Progenitor cell of endocrine pancreas (in vitro differentiated cells): ENCODE data around the gene ANO7. TPM values are rescaled to one million over a fixed set of nuclear protein-coding genes. Genes with fewer than 3 reads are reported as not detected.

Experiments
- DNase-seq: peaks from one replicate; pipeline ENCODE4 v3.0.0; 2021; ENCODE audit warnings: low spot score; ENCODE audit not compliant: unreplicated experiment
- H3K27ac Mint-ChIP-seq: 2 replicates; pipeline ENCODE4 v1.8.0; 2021; ENCODE audit warnings: mild to moderate bottlenecking, moderate library complexity, mixed read lengths
- H3K27me3 Mint-ChIP-seq: 2 replicates; pipeline ENCODE4 v1.8.0; 2021; ENCODE audit warnings: mixed read lengths
- H3K36me3 Mint-ChIP-seq: 2 replicates; pipeline ENCODE4 v1.8.0; 2022; ENCODE audit warnings: mixed read lengths; ENCODE audit not compliant: insufficient read depth
- H3K4me1 Mint-ChIP-seq: 2 replicates; pipeline ENCODE4 v1.8.0; 2021; ENCODE audit warnings: low read depth, mixed read lengths
- H3K4me3 Mint-ChIP-seq: 2 replicates; pipeline ENCODE4 v1.8.0; 2021; ENCODE audit warnings: low read depth, mild to moderate bottlenecking, moderate library complexity, mixed read lengths
- H3K9me3 Mint-ChIP-seq: 2 replicates; pipeline ENCODE4 v1.8.0; 2021; ENCODE audit warnings: low read depth, mixed read lengths
- total RNA-seq: library from RNA; stranded (reverse); gene quantifications from 2 replicates; pipeline ENCODE4 v1.2.1, GENCODE V29; 2021
- TF ChIP-seq, protein P1 (sequence below): fragments of 200-600 bp; sonication (generic); IDR thresholded peaks from one replicate; pipeline ENCODE4 v1.5.0; 2021; ENCODE audit warnings: antibody characterized with exemption, mild to moderate bottlenecking; ENCODE audit not compliant: unreplicated experiment

Gene ANO7
- total RNA-seq, 1 donor from 2014 or later = 2.5 TPM

DNA sequence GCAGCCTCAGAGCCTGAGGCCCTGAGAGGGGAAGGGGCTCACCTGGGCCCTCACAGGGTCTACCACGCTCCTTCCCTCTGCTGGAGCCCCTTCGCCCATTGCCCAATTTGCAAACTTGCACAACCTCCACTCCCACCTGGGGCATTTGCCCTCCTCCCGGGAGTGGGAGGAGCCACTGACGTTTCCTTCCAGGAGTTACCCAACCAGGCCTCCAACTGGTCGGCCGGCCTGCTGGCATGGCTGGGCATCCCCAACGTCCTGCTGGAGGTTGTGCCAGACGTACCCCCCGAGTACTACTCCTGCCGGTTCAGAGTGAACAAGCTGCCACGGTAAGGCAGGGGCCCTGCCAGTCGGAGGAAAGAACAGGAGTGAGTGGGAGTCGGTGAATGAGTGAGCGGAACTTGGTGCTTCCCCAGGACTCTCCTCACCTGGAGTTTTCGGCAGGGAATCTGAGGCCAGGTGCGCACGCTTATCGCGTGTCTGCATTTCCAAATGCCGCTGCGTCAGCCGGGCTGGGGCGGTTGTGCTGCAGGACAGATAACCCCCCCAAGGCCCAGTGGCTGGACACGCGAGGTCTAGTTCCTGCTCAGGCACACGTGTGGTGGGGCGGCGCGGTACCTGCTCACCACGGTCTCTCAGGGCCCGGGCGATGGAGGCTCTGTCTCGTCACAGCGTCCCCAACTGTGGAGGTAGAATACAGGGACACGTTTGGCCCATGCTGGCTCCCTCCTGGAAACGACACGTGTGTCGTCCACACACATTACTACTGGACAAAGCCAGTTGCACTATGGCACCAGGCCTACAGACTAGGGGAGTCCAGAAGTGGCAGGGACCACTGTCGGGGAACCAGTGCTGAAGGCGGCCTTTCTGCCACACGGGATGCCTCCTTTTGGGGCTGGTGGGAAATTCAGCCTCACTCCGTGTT is 11.7 kb downstream of the ANO7 start:
- H3K27me3 Mint-ChIP-seq = no peaks in the 10 kb centered on the region
- TF ChIP-seq, protein P1, sequence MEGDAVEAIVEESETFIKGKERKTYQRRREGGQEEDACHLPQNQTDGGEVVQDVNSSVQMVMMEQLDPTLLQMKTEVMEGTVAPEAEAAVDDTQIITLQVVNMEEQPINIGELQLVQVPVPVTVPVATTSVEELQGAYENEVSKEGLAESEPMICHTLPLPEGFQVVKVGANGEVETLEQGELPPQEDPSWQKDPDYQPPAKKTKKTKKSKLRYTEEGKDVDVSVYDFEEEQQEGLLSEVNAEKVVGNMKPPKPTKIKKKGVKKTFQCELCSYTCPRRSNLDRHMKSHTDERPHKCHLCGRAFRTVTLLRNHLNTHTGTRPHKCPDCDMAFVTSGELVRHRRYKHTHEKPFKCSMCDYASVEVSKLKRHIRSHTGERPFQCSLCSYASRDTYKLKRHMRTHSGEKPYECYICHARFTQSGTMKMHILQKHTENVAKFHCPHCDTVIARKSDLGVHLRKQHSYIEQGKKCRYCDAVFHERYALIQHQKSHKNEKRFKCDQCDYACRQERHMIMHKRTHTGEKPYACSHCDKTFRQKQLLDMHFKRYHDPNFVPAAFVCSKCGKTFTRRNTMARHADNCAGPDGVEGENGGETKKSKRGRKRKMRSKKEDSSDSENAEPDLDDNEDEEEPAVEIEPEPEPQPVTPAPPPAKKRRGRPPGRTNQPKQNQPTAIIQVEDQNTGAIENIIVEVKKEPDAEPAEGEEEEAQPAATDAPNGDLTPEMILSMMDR = no peak
- H3K36me3 Mint-ChIP-seq = no peaks in the 10 kb centered on the region
- no peaks in the 10 kb centered on the region for H3K4me1 Mint-ChIP-seq
- H3K27ac Mint-ChIP-seq = no peak overlapping the region
- no peaks in the 10 kb centered on the region for H3K9me3 Mint-ChIP-seq
- no peak overlapping the region for H3K4me3 Mint-ChIP-seq
- no peak for DNase-seq

DNA sequence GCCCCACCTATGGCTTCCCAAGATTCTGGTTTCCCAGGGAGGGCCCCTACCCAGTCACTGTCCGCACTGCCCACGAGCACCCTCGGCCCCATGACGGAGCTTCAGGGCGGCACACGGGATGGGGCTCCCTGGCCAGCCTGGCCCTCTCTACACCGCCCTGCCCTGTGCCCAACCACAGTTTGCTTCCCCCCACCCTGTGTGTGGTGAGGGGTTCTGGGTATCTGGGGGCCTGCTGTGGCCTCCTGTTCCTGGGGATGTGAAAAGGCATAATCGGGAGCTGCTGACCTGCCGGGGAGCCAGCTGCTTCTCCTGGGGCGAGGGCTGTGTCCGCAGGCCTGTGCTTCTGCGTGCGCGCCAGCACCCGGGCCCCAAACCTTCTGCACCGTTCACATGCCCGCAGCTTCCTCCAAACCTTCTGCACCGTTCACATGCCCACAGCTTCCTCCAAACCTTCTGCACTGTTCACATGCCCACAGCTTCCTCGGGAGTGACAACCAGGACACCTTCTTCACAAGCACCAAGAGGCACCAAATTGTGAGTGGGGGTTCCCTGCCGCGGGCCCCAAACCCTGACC is 12.4 kb downstream of the ANO7 start:
- Mint-ChIP-seq H3K27ac (no peak overlapping the region), H3K4me3 (no peak overlapping the region), H3K4me1 (no peaks in the 10 kb centered on the region), H3K9me3 (no peaks in the 10 kb centered on the region), H3K27me3 (no peaks in the 10 kb centered on the region), H3K36me3 (no peaks in the 10 kb centered on the region)
- TF ChIP-seq, protein P1 = no peak
- no peak for DNase-seq

DNA sequence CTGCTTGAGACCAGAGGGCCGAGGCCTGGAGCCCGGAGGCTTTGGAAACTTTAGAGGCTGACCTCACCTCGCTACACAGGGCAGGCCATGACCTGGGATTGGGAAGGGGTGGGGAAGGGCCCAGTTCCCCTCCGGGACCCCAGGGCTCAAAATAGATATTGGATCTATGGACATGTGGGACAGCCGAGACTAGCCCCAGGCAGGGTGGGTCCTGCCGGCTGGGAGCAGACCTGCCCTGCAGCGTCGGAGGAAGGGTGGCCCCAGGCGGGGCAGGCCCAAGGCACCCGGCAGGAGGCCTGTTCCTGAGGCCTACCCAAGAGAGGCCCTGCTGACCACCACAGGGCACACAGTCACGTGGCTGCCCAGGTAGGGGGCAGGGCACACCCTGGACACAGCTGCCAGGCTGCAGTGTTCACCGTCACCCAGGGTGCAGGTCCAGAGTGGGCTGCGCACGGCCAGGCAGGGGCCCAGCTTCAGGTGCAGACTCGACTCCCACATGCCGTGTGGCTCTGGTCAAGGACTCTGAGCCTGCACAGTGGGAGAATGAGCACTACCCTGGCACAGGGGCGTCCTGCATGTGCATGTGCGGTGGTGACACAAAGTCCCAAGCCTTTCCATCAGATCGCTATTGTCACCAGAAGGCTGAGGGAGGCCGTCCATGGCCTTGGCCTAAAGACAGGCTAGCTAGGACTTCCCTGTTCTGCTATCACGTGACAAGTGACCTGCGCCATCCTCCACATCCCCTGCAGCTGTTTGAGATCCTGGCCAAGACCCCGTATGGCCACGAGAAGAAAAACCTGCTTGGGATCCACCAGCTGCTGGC is 13.2 kb downstream of the ANO7 start:
- H3K27me3 Mint-ChIP-seq = no peaks in the 10 kb centered on the region

DNA sequence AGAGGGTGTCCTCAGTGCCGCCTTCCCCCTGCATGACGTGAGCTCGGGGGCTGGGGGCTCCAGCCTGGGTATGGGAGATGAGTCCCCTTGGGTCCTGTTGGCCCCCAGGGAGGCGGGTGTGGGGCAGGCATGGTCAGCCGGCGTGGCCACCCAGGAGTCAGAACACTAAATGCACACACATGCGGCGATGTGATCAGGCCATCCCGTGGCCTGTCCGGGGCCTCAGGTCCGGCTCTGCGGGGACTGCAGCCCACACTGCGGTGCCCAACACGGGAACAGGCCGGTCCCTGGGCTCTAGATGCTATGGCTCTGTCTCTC is 13.8 kb downstream of the ANO7 start:
- H3K27me3 Mint-ChIP-seq = no peaks in the 10 kb centered on the region
- no peaks in the 10 kb centered on the region for H3K9me3 Mint-ChIP-seq
- TF ChIP-seq, protein P1 = no peak
- DNase-seq = no peak
- no peak overlapping the region for H3K27ac Mint-ChIP-seq
- H3K36me3 Mint-ChIP-seq = no peaks in the 10 kb centered on the region
- H3K4me3 Mint-ChIP-seq = no peak overlapping the region
- no peaks in the 10 kb centered on the region for H3K4me1 Mint-ChIP-seq

More for the DNA sequence above, 13.2 kb downstream of the ANO7 start:
- no peak for DNase-seq
- TF ChIP-seq, protein P1 = no peak
- Mint-ChIP-seq H3K9me3 (no peaks in the 10 kb centered on the region), H3K4me1 (no peaks in the 10 kb centered on the region), H3K27ac (no peak overlapping the region), H3K4me3 (no peak overlapping the region), H3K36me3 (no peaks in the 10 kb centered on the region)

DNA sequence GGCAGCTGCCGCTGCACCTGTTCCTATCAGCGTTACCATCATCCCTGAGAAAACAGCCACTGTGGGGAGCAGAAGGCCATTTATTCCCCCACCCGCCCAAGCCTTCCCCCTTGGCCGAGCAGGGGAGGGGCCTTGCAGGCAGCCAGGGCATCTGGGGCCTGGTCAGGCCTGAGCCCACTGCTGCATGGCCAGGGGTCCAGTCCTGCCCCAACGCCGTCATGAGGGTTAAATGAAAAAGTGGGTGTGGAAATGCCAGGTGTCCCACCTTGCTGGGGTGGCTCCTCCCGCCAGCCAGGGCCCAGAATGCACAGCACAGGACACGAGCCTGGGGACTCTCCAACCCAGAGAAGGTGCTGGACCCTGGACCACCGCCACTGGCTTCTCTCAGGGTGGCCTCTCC is 14.2 kb downstream of the ANO7 start:
- Mint-ChIP-seq H3K27me3 (no peaks in the 10 kb centered on the region), H3K9me3 (no peaks in the 10 kb centered on the region), H3K27ac (no peak overlapping the region), H3K36me3 (no peaks in the 10 kb centered on the region), H3K4me3 (no peak overlapping the region), H3K4me1 (no peaks in the 10 kb centered on the region)
- TF ChIP-seq, protein P1 = no peak
- DNase-seq = no peak
